ENCODE measurements around the gene GPC1.

GRCh38 chr2:240421381-240421780, 14.1 kb upstream of the GPC1 start:
- TF ChIP-seq CHD4 (IDR thresholded peaks at IDR 0.05) (no peak), CTCF (IDR thresholded peaks at IDR 0.05 in 2 of 3, conservative IDR thresholded peaks at IDR 0.05 in 1 of 3; ENCODE audit: control insufficient read depth in 2 of 3, extremely low read depth in 1 of 3, insufficient read depth in 1 of 3, low read depth in 3 of 3, low read length in 3 of 3) (no peak), ATF3 (IDR thresholded peaks at IDR 0.05; ENCODE audit: borderline replicate concordance, extremely low read depth, low read depth, low read length) (no peak), KDM1A (IDR thresholded peaks at IDR 0.05; ENCODE audit: borderline replicate concordance) (no peak), SKIL (IDR thresholded peaks at IDR 0.05; ENCODE audit: low read depth, poor library complexity, severe bottlenecking) (no peak), POLR2A (IDR thresholded peaks at IDR 0.05; ENCODE audit: low read depth, low read length) (no peak), HCFC1 (IDR thresholded peaks at IDR 0.05; ENCODE audit: low read length) (no peak), SUZ12 (IDR thresholded peaks at IDR 0.05; ENCODE audit: unreplicated experiment) (no peak), RFX5 (IDR thresholded peaks at IDR 0.05; ENCODE audit: low read depth, low read length) (no peak), CUX1 (IDR thresholded peaks at IDR 0.05; ENCODE audit: insufficient replicate concordance, low read depth, low read length) (no peak), PBX3 (IDR thresholded peaks at IDR 0.05; ENCODE audit: insufficient replicate concordance, low read depth, low read length) (no peak)
